ENCODE measurements around the gene ADAM12.

The ADAM12 gene

DNA sequence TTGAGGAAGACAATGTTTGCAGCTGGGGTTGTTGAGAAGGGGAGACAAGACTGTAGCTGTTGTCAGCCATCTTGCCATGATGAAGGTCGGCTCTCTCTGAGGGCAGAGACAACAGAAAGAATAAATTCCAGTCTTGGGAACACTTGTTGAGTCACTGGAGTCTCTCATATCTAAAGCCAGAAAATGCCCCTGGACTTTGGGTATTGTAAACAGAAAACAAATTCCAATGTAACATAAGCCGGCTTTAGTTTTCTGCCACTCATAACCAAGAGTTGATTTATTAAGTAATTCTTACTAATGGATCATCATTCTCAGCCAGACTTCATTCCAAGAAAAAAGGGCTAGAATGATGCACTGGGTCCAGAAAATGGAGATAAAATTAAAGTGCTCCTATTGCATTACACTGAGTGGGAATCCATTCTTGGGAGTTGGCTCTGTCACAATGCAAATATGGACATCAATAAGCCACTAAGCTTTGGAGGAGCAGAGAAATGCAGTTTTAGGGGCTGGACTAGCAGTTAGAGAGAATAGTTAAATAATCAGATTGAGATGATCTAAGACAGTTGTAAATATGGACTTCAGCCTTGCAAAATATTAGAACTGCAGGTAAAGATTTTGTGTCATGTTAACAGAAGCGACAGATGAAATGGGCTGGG is 78.9 kb downstream of the ADAM12 start:
- no peak for DNase-seq

DNA sequence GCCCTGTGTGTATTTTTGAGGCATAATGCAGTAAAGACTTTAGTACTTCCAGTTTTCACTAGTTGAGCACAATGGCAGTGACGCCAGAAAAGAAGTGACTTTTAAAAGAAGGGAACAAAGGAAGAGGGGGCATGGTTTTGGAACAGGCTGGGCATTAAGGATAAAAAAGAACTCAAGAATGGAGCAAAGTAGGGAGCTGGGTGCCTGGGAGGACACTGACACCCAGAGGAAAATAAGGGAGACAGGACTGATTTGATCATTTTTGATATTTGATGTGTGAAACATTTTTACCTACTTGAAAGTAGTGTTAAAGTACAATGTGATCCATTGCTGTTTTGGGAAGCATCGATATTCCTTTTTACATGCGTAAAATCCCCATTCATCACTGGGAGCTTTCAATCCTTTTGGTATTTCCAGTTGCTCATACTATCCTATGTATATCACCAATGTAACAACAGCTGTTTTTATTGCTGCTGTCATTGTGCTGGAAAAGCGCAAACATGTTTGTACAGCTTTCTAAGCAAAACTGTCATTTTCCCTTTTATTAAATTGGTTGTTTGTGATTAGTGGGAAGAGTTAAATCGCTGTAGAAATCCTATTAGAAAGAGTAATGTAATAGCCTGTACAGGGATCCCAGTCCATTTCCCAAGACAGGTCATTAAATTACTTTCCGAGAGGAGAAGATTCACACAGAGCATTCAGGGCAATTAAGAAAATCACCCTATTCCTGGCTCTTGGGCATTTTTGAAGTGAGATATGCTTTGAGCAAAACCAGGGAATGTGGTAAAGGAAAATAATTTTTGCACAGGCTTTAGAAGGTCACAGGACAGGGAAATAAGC is 85.2 kb downstream of the ADAM12 start:
- DNase-seq, result no peak

DNA sequence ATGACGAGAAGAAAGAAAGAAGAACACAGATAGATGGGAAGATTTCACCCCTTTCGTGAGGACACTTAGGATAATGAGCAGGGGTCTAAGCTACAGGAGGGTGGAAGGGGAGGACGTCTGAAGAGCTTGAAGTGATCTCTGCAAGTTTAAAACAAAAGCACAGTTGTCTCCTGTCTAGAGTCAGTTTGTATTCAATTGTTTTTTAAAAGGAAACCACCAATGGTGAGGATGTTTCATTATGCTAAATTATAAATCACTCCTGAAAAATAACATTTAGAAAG is 85.9 kb downstream of the ADAM12 start:
- no peak for DNase-seq

DNA sequence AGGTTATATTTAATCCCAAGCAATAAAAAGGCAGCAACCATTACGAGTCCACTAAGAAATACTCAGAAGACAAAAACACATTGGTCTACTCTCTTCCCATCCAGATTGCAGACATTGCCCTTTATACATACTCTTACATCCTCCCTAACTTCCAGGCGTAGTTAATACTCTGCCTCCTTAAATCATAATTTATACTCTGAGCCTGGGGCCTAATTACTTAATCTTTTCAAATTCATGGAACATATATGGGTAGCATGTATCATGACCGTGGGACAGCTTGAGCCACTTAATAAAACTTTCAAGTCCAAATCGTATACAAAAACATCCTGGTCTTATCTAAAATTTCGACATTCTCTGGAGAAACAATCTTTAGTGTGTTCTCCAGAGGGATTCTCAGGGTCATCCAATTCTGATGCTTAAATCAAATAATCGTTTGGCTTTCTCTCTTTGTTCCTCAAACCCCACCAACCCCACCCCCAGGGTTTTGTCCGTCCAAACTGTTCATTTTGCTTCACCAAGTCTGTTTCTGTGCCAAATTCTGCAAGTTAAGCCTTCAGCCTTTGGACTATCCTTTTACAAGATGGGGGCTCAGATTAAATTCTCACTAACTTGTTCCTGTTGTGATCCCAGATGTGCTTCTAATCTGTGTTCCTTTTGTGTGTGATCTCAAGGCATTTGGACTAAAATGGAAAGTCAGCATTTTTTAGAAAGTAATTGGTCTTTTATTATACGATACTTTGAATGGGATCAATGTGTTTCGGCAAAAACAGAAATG is 86.4 kb downstream of the ADAM12 start:
- no peak for DNase-seq

DNA sequence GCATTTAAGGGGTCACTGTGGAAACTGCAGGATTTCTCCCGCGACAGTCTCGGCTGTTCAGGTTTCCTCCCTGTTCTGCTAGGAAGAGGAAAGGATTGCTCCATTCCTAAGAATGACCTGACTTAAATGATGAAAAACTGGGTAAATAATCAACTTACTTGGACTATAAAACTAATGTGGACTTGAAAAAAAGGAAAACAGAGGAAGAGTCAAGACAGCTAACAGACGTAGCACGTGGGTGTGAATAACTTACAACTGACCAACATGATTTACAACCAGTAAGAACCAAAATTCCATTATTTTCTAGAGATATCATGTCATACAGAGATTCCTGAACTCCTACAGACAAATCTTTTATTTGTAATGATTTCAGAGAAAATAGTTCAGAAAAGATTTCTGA is 93.8 kb downstream of the ADAM12 start:
- DNase-seq, result no peak

DNA sequence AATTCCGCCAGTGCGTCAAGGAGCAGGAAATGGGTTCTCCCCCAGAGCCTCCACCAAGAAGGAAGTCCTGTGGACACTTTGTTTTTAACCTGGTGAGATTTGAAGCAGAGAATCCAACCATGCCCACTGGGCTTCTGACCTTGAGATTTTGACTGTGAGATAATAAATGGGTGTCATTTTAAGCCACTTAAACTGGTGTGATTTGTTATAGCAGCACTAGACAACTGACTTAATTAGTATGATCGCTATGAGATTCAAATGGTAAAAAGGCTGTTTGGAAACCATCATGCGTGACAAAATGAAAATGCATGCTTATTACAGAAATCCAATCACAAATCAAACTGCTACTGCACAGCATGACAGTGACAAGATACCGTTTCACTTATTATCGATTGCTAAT is 98.0 kb downstream of the ADAM12 start:
- no peak for DNase-seq

DNA sequence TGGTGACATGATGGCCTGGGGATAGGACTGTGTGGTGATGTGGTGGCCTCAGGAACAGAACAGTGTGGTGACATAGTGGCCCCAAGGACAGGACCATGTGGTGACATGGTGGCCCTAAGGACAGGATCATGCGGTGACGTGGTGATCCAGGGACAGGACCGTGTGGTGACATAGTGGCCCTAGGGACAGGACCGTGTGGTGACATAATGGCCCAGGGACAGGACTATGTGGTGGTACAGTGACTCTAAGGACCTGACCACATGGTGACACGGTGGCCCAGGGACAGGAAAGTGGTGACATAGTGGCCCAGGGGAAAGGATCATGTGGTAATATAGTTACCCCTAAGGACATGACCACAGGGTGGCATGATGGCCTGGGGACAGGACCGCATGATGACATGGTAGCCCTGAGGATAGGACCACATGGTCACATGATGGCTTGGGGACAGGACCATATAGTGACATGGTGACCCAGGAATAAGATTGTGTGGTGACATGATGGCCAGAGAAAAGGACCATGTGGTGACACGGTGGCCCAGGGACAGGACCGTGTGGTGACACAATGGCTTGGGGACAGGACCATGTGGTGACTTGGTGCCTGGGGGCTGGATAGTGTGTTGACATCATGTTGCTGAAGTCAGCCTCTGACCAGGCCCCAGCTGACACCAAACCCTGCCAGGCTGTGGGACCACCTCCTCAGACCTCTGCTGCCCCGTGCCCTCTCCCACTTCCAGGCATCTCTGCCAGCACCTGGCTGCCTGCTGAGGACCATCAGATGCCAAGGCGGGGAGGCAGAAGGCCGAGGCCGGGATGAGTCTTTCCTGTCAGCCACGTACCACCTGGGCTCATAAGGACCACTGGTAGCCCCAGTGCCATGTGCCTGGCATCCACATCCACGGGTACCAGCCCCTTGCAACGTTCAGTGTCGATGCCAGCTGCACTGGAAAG is 99.5 kb downstream of the ADAM12 start:
- no peak for DNase-seq

DNA sequence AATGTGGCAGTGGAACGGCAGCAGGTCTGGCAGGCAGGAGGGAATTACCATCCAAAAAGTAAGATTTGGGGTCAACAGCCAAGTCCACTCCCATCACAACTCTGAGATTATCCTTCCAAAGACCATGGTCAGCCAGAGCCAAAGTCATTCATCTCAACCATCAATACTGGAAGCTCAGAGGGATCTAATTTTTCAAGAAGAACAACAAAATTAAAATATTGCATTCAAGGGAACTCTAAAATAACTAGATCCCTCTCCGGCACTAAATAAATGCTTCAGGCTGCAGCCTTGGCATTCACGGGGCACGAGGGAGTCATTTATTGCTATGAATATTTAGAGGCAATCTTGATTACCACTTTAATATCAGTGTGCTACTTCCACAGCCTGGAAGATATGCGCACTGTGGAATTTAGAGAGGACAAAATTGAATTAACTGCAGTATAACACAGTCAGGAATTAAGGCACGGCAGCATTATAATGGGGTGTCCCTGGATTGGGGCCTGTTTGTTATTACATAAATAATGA is 102.0 kb downstream of the ADAM12 start:
- DNase-seq, result no peak

DNA sequence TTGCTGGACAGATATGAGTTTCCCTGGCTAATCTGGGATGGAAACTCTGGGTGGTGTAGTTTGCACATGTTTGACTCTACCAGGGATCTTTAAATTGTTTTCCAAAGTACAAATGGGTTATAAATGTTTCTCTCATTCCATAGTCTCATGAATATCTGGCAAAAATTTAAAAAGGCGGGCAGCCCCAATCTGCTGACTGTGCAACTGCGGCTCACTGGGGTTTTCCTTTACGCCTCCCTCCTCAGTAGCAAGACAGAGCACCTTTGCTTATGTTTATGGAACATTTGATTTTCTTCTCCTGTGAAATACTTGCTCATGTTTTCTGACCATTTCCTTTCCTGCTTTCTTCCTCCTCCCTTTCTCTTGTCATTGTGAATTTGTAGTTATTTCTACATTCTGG is 105.0 kb downstream of the ADAM12 start:
- DNase-seq, result no peak

DNA sequence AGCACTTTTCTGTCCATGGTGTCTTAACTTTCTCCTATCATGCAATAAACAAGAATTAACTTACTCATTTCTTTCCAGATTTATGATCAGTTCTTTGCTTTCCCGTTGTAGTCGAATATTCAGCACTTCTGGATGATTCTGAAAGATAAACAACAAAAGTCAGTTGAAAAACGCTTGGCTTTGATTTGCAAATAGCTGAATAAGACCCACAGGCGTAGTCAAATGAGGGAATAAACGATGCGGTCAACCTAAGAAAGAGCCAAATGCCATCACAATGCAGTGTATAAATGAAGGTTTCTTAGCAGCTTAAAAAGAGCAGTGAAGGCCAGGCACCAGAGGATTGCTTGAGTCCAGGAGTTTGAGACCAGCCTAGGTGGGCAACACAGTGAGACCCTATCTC is 109.4 kb downstream of the ADAM12 start:
- DNase-seq, result no peak

DNA sequence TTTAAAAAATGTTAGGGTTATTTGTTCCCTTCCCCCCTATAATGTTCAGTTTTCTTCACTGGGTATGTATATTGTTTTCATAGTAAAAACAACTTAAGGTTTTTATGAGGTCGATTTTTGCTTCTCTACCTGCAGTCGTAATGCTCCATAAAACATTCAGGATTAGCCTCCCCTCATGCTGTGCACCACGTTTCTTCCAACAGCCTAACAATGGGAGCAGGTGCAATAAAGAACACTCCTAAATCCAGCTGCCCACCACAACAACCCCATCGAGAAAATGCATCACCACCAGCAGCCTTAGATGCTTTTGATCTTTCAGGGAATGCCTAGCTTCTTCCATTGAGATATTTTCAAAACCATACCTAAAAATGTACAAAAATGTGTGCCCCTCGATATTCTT is 111.1 kb downstream of the ADAM12 start:
- no peak for DNase-seq

DNA sequence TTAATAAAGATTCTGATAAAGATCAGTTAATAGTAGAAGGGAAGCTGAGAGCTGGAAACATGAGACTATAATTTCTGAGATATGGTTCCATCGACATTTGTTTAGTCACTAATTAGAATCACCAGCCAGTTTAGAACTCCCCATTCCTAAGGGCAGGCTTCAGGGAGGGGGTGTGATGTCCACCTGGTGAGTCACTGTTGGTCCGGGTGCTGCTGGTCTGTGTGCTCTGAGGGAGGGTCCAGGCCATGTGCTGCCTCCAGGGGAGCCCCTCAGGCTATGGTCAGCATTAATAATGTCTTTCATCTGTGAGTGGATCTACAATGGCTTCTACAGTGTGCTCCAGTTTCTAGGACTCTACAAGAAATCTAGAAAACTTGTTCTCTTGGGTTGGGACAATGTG is 115.8 kb downstream of the ADAM12 start:
- DNase-seq, result no peak

DNA sequence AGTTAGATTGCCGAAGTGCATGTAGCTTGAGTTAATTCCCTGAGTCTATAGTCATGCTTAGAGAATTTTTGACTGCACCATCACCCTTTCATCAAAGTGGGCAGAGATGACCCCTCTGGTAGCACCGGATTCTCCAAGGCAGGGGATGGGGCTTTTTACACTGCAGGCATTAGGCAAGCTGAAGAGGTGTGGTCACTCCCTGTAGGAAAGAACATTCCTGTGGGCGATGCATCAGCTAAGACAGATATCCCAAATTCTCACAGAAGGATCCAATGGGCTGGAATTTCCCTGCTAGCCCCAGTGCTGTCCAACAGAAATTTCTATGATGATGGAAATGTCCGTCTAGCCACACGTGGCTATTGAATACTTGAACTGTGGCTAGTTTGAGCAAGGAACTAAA is 118.2 kb downstream of the ADAM12 start:
- no peak for DNase-seq

DNA sequence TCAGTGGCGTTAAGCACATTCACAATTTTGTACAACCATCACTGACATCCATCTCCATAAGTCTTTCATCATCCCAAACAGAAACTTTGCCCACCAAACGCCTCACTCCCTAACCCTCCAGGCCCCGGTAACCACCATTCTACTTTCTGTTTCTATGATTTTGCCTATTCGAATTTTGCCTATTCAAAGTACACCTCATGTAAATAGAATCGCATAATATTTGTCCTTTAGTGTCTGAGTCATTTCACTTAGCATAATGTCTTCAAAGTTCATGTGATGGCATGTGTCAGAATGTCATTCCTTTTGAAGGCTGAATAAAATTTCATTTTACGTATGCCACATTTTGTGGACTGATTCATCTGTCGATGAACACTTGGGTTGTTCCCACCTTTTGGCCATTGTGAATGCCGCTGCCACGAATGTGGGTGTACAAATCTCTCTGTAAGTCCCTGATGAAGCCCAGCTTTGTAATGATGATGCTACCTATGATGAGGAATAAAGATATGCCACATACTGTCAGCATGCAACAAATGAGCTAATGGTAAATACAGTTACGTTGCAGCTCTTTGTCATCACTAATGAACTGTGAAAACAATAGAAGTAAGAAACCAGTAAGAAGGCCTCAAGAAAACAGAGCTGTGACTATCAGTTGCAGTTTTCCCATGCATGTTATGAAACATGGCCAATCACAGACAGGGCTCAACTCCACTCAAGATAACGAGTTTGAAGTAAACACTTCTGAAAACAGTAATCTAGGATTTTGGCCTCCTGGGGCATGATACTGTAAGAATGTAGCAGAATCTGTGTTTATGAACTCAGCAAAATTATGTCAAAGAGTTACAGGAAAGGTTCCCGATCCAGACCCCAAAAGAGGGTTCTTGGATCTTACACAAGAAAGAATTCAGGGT is 120.0 kb downstream of the ADAM12 start:
- DNase-seq, result no peak

DNA sequence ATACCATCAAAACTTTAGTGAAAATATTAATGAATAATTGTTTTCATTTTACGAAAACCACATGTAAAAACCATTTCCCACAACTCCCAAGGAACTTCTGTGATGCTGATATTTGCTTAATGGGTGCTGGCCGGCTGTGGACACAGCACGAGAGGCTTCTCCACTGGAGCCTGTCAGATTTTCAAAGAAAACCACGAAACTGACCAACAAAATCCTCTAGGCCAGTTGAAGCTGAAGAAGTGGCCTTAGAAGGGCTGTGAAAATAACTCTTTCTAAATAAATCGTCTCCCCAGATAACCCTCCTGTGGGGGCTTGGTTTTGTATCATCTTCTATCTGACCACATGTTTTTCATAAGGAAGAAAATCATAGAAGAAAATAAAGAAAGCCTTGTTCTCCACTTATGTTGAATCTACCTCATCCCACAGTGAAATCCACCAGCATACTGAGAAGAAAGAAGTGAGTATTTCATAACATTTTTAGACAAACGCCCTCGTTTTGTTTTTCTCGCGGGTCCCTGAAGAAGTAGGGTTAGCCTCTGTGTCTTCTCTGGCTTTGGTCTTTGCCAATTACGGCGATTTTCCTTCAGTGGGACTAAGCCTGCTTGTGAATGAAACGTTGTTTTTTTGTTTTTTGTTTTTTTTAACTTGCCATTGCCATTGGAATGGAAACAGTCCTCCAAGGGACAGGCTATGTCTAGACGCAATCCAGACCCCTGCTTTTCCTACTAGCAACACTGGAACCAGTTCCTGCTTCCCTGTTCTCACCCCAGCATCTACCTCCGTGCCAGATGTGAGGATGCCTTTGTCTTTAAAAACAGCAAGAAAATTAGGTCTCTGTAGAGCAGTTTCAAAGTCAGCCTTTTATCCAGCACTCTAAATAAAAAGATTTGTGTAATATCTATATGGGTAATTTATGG is 123.9 kb downstream of the ADAM12 start:
- no peak for DNase-seq

DNA sequence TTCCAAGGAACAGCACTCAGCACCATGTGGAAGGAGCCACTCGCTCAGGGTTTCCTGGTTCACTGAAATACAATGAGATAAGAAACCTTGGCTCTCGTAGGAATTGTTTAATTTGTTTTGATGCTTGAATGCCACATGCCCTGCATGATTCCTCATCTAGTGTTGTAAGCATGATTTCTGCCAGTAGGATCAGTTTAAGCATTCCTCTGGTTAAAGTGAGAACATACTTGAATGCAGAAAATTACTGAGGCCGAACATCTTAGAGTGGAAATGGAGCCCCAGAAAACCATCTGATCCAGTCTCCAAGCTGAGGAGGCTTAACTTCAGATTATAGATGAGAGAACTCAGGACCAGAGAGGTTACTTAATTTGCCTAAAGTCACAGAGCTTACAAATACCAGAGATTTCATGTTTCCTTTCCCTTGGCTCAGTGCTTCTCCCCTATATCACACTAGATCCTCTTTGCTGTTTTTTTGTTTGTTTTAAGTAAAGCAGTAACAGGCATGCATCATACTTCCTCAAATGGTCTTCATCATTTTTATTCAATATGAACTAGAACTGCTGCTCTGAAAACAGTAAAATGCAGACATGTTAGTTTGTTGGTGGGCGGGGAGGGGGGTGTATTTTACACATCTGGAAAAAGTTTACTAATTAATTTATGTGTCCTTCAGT is 125.1 kb downstream of the ADAM12 start:
- DNase-seq, result no peak

DNA sequence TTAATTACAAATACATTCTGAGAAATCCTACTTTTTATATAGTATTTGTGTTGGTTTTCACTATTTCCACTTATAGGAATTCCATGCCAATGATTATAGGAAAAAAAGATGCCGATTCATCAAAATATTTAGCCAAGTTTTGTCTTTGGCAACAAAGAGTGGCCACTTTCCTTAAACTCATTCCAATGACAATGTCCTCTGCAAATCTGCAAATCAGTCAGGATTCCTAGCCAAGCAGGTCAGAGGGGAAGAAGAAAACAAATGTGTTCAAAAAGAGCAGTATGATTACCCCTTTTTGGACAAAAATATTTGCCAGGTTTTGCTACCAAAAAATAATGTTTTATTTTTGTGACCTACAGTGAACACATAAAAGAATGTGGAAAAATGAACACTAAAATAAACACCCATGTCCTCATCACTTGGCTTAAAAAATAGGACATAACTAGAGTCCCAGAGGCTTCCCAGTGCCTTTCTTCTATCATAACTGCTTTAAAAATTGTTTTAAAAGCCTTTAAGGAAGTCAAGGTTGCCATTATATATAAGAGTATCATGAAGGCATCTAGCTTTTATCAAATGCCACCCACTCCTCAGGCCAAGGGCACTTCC is 125.9 kb downstream of the ADAM12 start:
- DNase-seq, result no peak

DNA sequence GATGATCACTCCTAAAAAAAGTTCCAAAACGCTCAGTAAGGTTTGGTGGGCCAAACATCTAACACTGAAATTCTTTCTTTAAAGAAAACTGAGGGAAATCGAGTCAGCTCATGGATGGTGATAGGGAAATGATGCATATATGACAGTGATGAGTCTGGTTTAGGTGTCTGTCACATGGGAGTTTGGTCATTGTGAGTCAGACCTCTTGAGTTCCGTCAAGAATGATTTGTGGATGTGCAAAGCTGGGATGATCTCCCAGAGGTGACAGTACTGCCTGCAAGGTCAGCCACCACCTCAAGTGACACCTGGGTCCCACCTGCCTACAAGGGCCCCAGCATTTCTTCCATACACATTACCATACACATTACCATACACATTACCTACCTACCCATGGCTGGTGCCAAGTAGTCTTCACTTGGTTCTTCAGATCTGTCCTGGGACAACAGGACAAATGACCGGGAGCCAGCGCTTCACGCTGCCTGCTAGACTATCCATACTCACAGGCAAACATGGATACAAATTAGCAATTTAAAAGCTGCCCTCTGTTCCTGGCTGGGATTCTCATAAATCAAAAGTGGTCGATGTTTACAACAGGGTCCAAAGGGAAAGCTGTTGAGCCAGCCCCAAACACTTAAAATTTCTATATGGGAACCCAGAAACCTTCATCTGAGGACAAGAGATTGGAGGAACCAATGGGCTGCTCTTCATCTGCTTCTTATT is 128.4 kb downstream of the ADAM12 start:
- DNase-seq, result no peak

DNA sequence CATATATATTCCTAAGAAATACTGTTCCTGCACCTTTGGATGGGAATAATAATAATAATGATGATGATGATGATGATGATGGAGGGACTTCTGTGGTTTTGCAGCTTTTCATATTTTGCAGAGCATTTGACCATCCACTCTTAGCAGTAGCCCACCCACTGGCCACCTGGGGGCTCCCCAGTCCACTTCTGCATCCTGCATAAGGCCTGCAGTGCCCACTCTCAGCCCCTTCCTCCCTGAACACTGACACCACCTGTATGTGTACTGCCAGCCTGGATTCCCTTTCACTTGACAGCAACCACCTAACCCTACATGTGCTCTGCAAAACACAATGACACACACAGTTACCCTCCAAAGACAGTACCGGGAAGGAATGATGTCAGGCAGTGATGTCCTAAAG is 131.4 kb downstream of the ADAM12 start:
- no peak for DNase-seq
